Astrocyte (in vitro differentiated cells and primary cell): ENCODE measurements around the gene TP53RK.

ENCODE experiments used
- CTCF ChIP-seq: IDR thresholded peaks from 2 replicates; pipeline ENCODE4 v1.5.1; 2011; ENCODE audit warnings: low read depth, mild to moderate bottlenecking, inconsistent platforms, low read length, moderate library complexity; ENCODE audit not compliant: insufficient read depth
- EZH2 ChIP-seq: IDR thresholded peaks from 2 replicates; pipeline ENCODE4 v1.6.1; 2012; ENCODE audit warnings: mild to moderate bottlenecking, low read length, inconsistent platforms; ENCODE audit not compliant: insufficient read depth

- TF ChIP-seq EZH2 = no peak
- TF ChIP-seq CTCF = no peak
Observed at GRCh38 chr20:46640044-46640443, 49.2 kb downstream of the TP53RK start.
